K562 (cell line): Measurements from ENCODE around the gene NTM. TPM values are rescaled to one million over a fixed set of nuclear protein-coding genes. Genes with fewer than 3 reads are reported as not detected.

Source experiments
- ATAC-seq: fragments of 200-7000 bp; cut with Tn5 transposase; 3 replicates; pipeline ENCODE4 v1.9.1; 2020; ENCODE audit warnings: moderate library complexity
- BruUV-seq: library from RNA; stranded (reverse); fragments of 400-500 nt; replicated peaks from 2 replicates; lab custom pipeline; 2021; lab: Mats Ljungman, UMichigan
- CTCF ChIA-PET: fragments of 300-600 bp; formaldehyde crosslinking; extraction: SDS; loops from one replicate; lab custom pipeline; 2021; ENCODE audit warnings: low intra/inter-chr PET ratio; lab: Yijun Ruan, JAX
- POLR2A ChIA-PET: fragments of 300-600, 350-650 bp; sonication (Branson Sonifier 250); formaldehyde crosslinking; extraction: SDS; loops from one replicate; lab custom pipeline; 2021; ENCODE audit warnings: antibody characterized with exemption, inconsistent platforms; lab: Yijun Ruan, JAX
- DNase-seq, 4 experiments: peaks; one replicate each; pipeline versions ENCODE4 v3.0.0 to v3.0.0-alpha.2; 2011 to 2018; ENCODE audit warnings: low spot score in 3 of 4, mixed read lengths in 3 of 4; ENCODE audit errors: extremely low read depth in 1 of 4
- FAIRE-seq: peaks from 2 replicates; lab custom pipeline; 2011; peaks lifted over from hg19 to GRCh38; lab: Jason Lieb, UNC
- H2AFZ ChIP-seq: 2 replicates; pipeline ENCODE4 v1.6.0; 2011; ENCODE audit warnings: low read depth, low read length, control low read depth, inconsistent platforms
- H3K27ac ChIP-seq: fragments of 200-600 bp; 3 replicates; pipeline ENCODE4 v1.8.0; 2011; ENCODE audit warnings: low read depth, mild to moderate bottlenecking, control low read depth, inconsistent platforms, low read length, moderate library complexity, mixed read lengths; ENCODE audit errors: extremely low read depth
- H3K27me3 ChIP-seq, 2 experiments: fragments of 300-600 bp in 1 of 2; 2 replicates in 1 of 2; 3 replicates in 1 of 2; pipeline versions ENCODE4 v1.6.0 to v1.8.0; 2011; ENCODE audit warnings: inconsistent platforms in 2 of 2, low read length in 2 of 2, mild to moderate bottlenecking in 1 of 2, mixed read lengths in 1 of 2, moderate library complexity in 1 of 2; ENCODE audit not compliant: control insufficient read depth in 2 of 2, insufficient read depth in 2 of 2
- H3K36me3 ChIP-seq: fragments of 300-600 bp; 3 replicates; pipeline ENCODE4 v1.8.0; 2011; ENCODE audit warnings: mild to moderate bottlenecking, low read length, inconsistent platforms; ENCODE audit not compliant: control insufficient read depth, insufficient read depth
- H3K4me1 ChIP-seq, 2 experiments: fragments of 200-600 bp in 1 of 2; replicated peaks in 1 of 2; 2 replicates in 1 of 2; 3 replicates in 1 of 2; pipeline versions ENCODE4 v1.5.1 to v1.8.0; 2011; ENCODE audit warnings: inconsistent platforms in 2 of 2, low read length in 2 of 2, mild to moderate bottlenecking in 1 of 2, mixed read lengths in 1 of 2, moderate library complexity in 1 of 2; ENCODE audit not compliant: control insufficient read depth in 2 of 2, insufficient read depth in 2 of 2
- H3K4me2 ChIP-seq: 2 replicates; pipeline ENCODE4 v1.6.1; 2011; ENCODE audit warnings: low read length, control low read depth, inconsistent platforms, mixed read lengths; ENCODE audit not compliant: insufficient read depth
- H3K4me3 ChIP-seq: fragments of 200-600 bp; sonication (generic), shearing (Covaris generic); 2 replicates; pipeline ENCODE4 v1.5.1; 2016; ENCODE audit warnings: control low read depth, inconsistent platforms
- H3K79me2 ChIP-seq: fragments of 200-600 bp; 3 replicates; pipeline ENCODE4 v1.8.0; 2011; ENCODE audit warnings: low read length, inconsistent platforms; ENCODE audit not compliant: control insufficient read depth, insufficient read depth
- H3K9ac ChIP-seq, 2 experiments: 2 replicates each; pipeline versions ENCODE4 v1.6.0 to v1.6.1; 2011; ENCODE audit warnings: low read depth in 2 of 2, low read length in 2 of 2, control low read depth in 1 of 2, inconsistent platforms in 1 of 2, mild to moderate bottlenecking in 1 of 2, mixed read lengths in 1 of 2; ENCODE audit not compliant: insufficient read depth in 1 of 2
- H3K9me1 ChIP-seq: one replicate; pipeline ENCODE4 v1.6.0; 2011; ENCODE audit warnings: inconsistent platforms, mild to moderate bottlenecking, low read length, moderate library complexity; ENCODE audit not compliant: control insufficient read depth, insufficient read depth
- H3K9me3 ChIP-seq: replicated peaks from 2 replicates; pipeline ENCODE4 v1.5.1; 2011; ENCODE audit warnings: low read depth, low read length, inconsistent platforms; ENCODE audit not compliant: control insufficient read depth, insufficient read depth
- H4K20me1 ChIP-seq: replicated peaks from 2 replicates; pipeline ENCODE4 v1.6.1; 2011; ENCODE audit warnings: low read length, inconsistent platforms, mixed read lengths; ENCODE audit not compliant: control insufficient read depth, insufficient read depth
- AFF1 ChIP-seq, 2 experiments: fragments of 450-650 bp; IDR thresholded peaks; 2 replicates each; pipeline ENCODE4 v1.6.1; 2018; ENCODE audit warnings: mild to moderate bottlenecking in 2 of 2, low read depth in 1 of 2; ENCODE audit not compliant: partially characterized antibody in 2 of 2
- FOXO4 ChIP-seq: fragments of 450-650 bp; formaldehyde crosslinking; IDR thresholded peaks from 2 replicates; pipeline ENCODE4 v1.4.0; 2020; ENCODE audit warnings: mild to moderate bottlenecking, moderate library complexity
- NR0B1 ChIP-seq: fragments of 450-650 bp; IDR thresholded peaks from one replicate; pipeline ENCODE4 v1.6.1; 2018; ENCODE audit warnings: mild to moderate bottlenecking, moderate library complexity; ENCODE audit not compliant: partially characterized antibody
- NR2C1 ChIP-seq, 2 experiments: fragments of 450-650 bp; IDR thresholded peaks; 2 replicates each; pipeline ENCODE4 v1.6.1; 2017; ENCODE audit warnings: mild to moderate bottlenecking in 2 of 2, antibody characterized with exemption in 1 of 2, inconsistent platforms in 1 of 2, missing compliant biosample characterization in 1 of 2, missing genetic modification characterization in 1 of 2
- ZNF324 ChIP-seq: fragments of 250-450 bp; sonication (Bioruptor Pico); IDR thresholded peaks from 2 replicates; pipeline ENCODE4 v1.4.0; 2020; ENCODE audit warnings: mild to moderate bottlenecking
- WGBS: fragments of 100-300 bp; shearing (Covaris generic); methylation state at CpG from one replicate; pipeline ENCODE4 v1.1.6; 2016; ENCODE audit warnings: low coverage, mixed read lengths; ENCODE audit not compliant: insufficient coverage; ENCODE audit errors: missing lambda C conversion rate; 5-methylcytosine and 5-hydroxymethylcytosine counted together
- in situ Hi-C: fragments of 300-500 bp; cut with MboI; formaldehyde crosslinking; loops from 4 replicates; pipeline ENCODE4 v1.15.0; 2018; ENCODE audit warnings: inconsistent platforms, mixed read lengths
- intact Hi-C: fragments of 100-400 bp; cut with micrococcal nuclease; formaldehyde crosslinking; loops from 2 replicates; pipeline ENCODE4 v1.14.2; 2022
- polyA plus RNA-seq, 8 experiments: library from polyadenylated mRNA; depleted of rRNA in 4 of 8; stranded (reverse) in 5 of 8; unstranded in 3 of 8; fragments of >200 nt; fragmentation: Nextera tagmentation in 2 of 8; fragmentation: Illumina TruSeq in 1 of 8; extraction: Ambion mirVana in 2 of 8; extraction: Trizol in 1 of 8; gene quantifications; 2 replicates each; pipeline versions ENCODE4 v1.2.1 to v1.2.3, GENCODE V29; 2011 to 2014; ENCODE audit warnings: inconsistent platforms in 1 of 8, missing spikeins in 1 of 8
- total RNA-seq, 7 experiments: library from RNA; depleted of rRNA in 6 of 7; stranded (reverse); fragments of >200 nt in 6 of 7; fragmentation: Illumina TruSeq in 2 of 7; extraction: Trizol in 2 of 7; gene quantifications; 2 replicates each; pipeline versions ENCODE4 v1.2.1 to v1.2.3, GENCODE V29; 2011 to 2021; ENCODE audit warnings: low replicate concordance in 1 of 7

NTM gene
- total and polyA plus RNA-seq, 9 of the 15 experiments (the other 6 are each of a cell fraction or from before 2014, with no cell fraction given): not detected

GRCh38 chr11:131763193-131763890 lies 392.9 kb downstream of the NTM start (continued):
- TF ChIP-seq NR0B1: no peak
- no peak for TF ChIP-seq FOXO4 (CRISPR knock-in tag)
- TF ChIP-seq NR2C1 (IDR thresholded peaks at IDR 0.05): no peak
- TF ChIP-seq NR2C1 (tag; IDR thresholded peaks at IDR 0.05): no peak

GRCh38 chr11:131764126-131764525 lies 393.7 kb downstream of the NTM start:
- WGBS: 6% methylated on average over 4 of the region's 5 CpGs
- Histone ChIP-seq H2AFZ (no peak overlapping the region), H3K9me1 (no peaks in the 10 kb centered on the region), H4K20me1 (no peaks in the 10 kb centered on the region), H3K4me1 (no peaks in the 10 kb centered on the region), H3K36me3 (no peaks in the 10 kb centered on the region), H3K27ac (no peak overlapping the region), H3K79me2 (no peaks in the 10 kb centered on the region), H3K27me3 (no peaks in the 10 kb centered on the region), H3K9me3 (no peaks in the 10 kb centered on the region), H3K9ac (no peak overlapping the region), H3K4me3 (no peak overlapping the region), H3K4me2 (no peak overlapping the region)
- BruUV-seq: no TSS peak
- in situ Hi-C loops: no loop called here
- ChIA-PET CTCF (no interaction called here), POLR2A (no interaction called here)
- DNase-seq: no peak
- TF ChIP-seq ZNF324 (CRISPR knock-in tag) (no peak), AFF1 (IDR thresholded peaks at IDR 0.05; ENCODE audit: low read depth in 1 of 2, partially characterized antibody in 2 of 2) (no peak)
- no peak for FAIRE-seq
- no peak for ATAC-seq
- intact Hi-C loops: no loop called here
